Heart left ventricle (tissue), 16 donors: ENCODE data around the gene SPATA31D3. TPM values are rescaled to one million over a fixed set of nuclear protein-coding genes. Genes with fewer than 3 reads are reported as not detected.
"Not testable (repeated sequence)": the region's sequence is repeated elsewhere in the genome, so short reads cannot be mapped to it uniquely, and the experiment has no call there.

ENCODE experiments used
- ATAC-seq, 4 donors: fragments of 200-7000 bp; cut with Tn5 transposase; one replicate each; pipeline ENCODE4 v1.9.1; 2020 to 2022; ENCODE audit warnings: moderate library complexity in 4 of 4, mild to moderate bottlenecking in 3 of 4, moderate number of reproducible peaks in 1 of 4
- DNase-seq, 5 donors: peaks; one replicate each; pipeline ENCODE4 v3.0.0-alpha.2; 2020
- H3K27ac ChIP-seq, 12 donors: fragments of 200-600 bp; sonication (generic) in 4 of 12; one replicate each; pipeline versions ENCODE4 v1.5.0 to v1.8.0; 2016 to 2022; ENCODE audit warnings: mild to moderate bottlenecking in 2 of 12
- H3K27me3 ChIP-seq, 9 donors: fragments of 200-600 bp; sonication (generic) in 2 of 9; one replicate each; pipeline versions ENCODE4 v1.5.1 to v1.8.0; 2016 to 2022; ENCODE audit warnings: mild to moderate bottlenecking in 3 of 9
- H3K36me3 ChIP-seq, 9 donors: fragments of 200-600 bp; sonication (generic) in 2 of 9; one replicate each; pipeline versions ENCODE4 v1.5.0 to v1.8.0; 2018 to 2022; ENCODE audit warnings: mild to moderate bottlenecking in 2 of 9
- H3K4me1 ChIP-seq, 12 donors: fragments of 200-600 bp; sonication (generic) in 4 of 12; one replicate each; pipeline versions ENCODE4 v1.5.0 to v1.8.0; 2016 to 2022; ENCODE audit warnings: mild to moderate bottlenecking in 3 of 12
- H3K4me3 ChIP-seq, 12 donors: fragments of 200-600 bp; sonication (generic) in 4 of 12; one replicate each; pipeline versions ENCODE4 v1.5.0 to v1.8.0; 2017 to 2022; ENCODE audit warnings: mild to moderate bottlenecking in 9 of 12, moderate library complexity in 4 of 12
- H3K9me3 ChIP-seq, 12 donors: fragments of 200-600 bp; sonication (generic) in 4 of 12; one replicate each; pipeline versions ENCODE4 v1.5.0 to v1.8.0; 2016 to 2022; ENCODE audit warnings: mild to moderate bottlenecking in 1 of 12
- CTCF ChIP-seq, 12 donors: fragments of 200-600 bp; sonication (generic) in 4 of 12; IDR thresholded peaks; one replicate each; pipeline versions ENCODE4 v1.5.0 to v1.8.0; 2018 to 2022; ENCODE audit warnings: antibody characterized with exemption in 12 of 12, mild to moderate bottlenecking in 5 of 12
- POLR2A ChIP-seq, 2 donors: fragments of 450-650 bp; IDR thresholded peaks; one replicate each; pipeline ENCODE4 v1.6.1; 2017; ENCODE audit warnings: antibody characterized with exemption in 2 of 2, mild to moderate bottlenecking in 2 of 2, moderate library complexity in 2 of 2
- WGBS, 4 donors: extraction: QIAGEN DNeasy Blood & Tissue Kit in 2 of 4; methylation state at CpG; one replicate each; pipeline versions ENCODE4 v1.1.5 to v1.1.7; 2013 to 2018; 5-methylcytosine and 5-hydroxymethylcytosine counted together
- intact Hi-C, 10 donors: fragments of 100-400 bp; cut with DNase I; formaldehyde crosslinking; loops; one replicate each; pipeline versions ENCODE4 v1.11.1 to v1.14.2; 2022
- polyA plus RNA-seq, 2 donors: library from polyadenylated mRNA; stranded (reverse); fragments of 200-250 nt; gene quantifications; one replicate each; pipeline ENCODE4 v1.2.3, GENCODE V29; 2013
- total RNA-seq, 9 donors: library from RNA; depleted of rRNA in 2 of 9; stranded (reverse); fragments of >200 nt in 2 of 9; fragmentation: NEBNext Ultra II Directional in 3 of 9; extraction: Animal tissue kit (Norgen Biotek cat#: 25700) in 3 of 9; gene quantifications; one replicate each; pipeline versions ENCODE4 v1.1.0 to v1.2.4, GENCODE V29; 2016 to 2023
- donor health status: ischemic (EF 13 %, LVEDD 7.1; RV severe dilation, severe dysfunction).
- donor health status: healthy with polysubstance abuse.
- donor health status: DM: no; HTN: yes; CAD: no.
- donor health status: DM: no; HTN: no; CAD: no.
- donor health status: ischemic (EF 25% LVEDD 6.9; RV normal size, moderate dysfunction).
- donor health status: ischemic (EF 25% LVEDD 5.7; RV mildly dilated, moderate dysfunction).
- donor health status: healthy.
- donor health status: DM: yes; HTN: yes; CAD: no.
- donor health status: ischemic (EF 35%, LVEDD 5.7; RV mildly dilated, moderate dysfunction).
- donor health status: nonischemic (EF 11% LVEDD 7.7; RV severe dilation, severe dysfunction).
- donor health status: DM: yes; HTN: yes; CAD: no.
- donor health status: PGD.
- donor health status: ischemic (EF 29% LVEDD 5.4; RV normal size, mild dysfunction).
- donor health status: nonischemic (EF 23%, LVEDD 6.1; RV moderate dilation, normal function).

Gene SPATA31D3
- total and polyA plus RNA-seq, 11 donors, result not detected

DNA sequence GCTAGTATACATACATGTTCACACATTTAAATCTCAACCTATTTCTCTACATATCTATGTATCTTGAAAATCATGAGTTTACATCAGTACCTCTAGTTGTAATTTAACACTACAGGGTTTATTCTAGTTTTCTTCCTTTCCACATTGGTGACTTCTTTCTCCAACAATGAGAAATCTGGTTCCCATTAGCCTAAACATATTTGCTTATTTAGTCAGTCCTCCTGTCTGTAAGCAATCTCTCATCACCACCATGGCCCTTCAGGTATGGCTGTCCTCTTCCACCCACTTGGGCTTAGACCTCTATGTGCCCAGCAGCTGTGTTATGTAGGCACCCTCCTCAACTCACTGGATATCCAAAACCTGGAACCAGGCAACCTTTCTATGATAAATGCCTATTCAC is 37.3 kb downstream of the SPATA31D3 start:
- no peak for ATAC-seq
- no peak overlapping the region for H3K27ac ChIP-seq
- no peaks in the 10 kb centered on the region for H3K36me3 ChIP-seq
- no peaks in the 10 kb centered on the region for H3K4me1 ChIP-seq
- TF ChIP-seq CTCF (IDR thresholded peaks at IDR 0.05) (no peak), POLR2A (IDR thresholded peaks at IDR 0.05) (no peak)
- no peaks in the 10 kb centered on the region for H3K27me3 ChIP-seq
- DNase-seq, result no peak
- H3K4me3 ChIP-seq, result no peak overlapping the region
- peaks cover 0 to 4% (median 0%) of the 10 kb centered on the region in 12 donors for H3K9me3 ChIP-seq
- intact Hi-C loops, result no loop called here

GRCh38 chr9:81981883-81982282 is 38.6 kb downstream of the SPATA31D3 start:
- ATAC-seq, result no peak
- 92 to 97% (median 93%) methylated on average over 4 of the region's 4 CpGs for WGBS, 4 donors
- no peaks in the 10 kb centered on the region for H3K36me3 ChIP-seq

GRCh38 chr9:81984928-81985327 is 41.6 kb downstream of the SPATA31D3 start:
- Histone ChIP-seq H3K27ac (no peak overlapping the region), H3K4me1 (no peaks in the 10 kb centered on the region), H3K9me3 (no peaks in the 10 kb centered on the region), H3K4me3 (no peak overlapping the region), H3K36me3 (no peaks in the 10 kb centered on the region), H3K27me3 (no peaks in the 10 kb centered on the region)
- WGBS, 4 donors, result 80 to 86% (median 86%) methylated on average over 6 of the region's 6 CpGs
- intact Hi-C loops, result no loop called here
- DNase-seq (no peak), ATAC-seq (no peak)
- TF ChIP-seq CTCF (IDR thresholded peaks at IDR 0.05) (no peak), POLR2A (IDR thresholded peaks at IDR 0.05) (no peak)

More at GRCh38 chr9:81981883-81982282, 38.6 kb downstream of the SPATA31D3 start:
- DNase-seq, result no peak
- Histone ChIP-seq H3K9me3 (peaks cover 0 to 2% (median 0%) of the 10 kb centered on the region in 12 donors), H3K4me1 (no peaks in the 10 kb centered on the region), H3K27ac (no peak overlapping the region), H3K27me3 (no peaks in the 10 kb centered on the region), H3K4me3 (no peak overlapping the region)
- intact Hi-C loops, result no loop called here
- TF ChIP-seq CTCF (IDR thresholded peaks at IDR 0.05) (no peak), POLR2A (IDR thresholded peaks at IDR 0.05) (no peak)

- Histone ChIP-seq H3K4me3 (no peak overlapping the region), H3K27me3 (no peaks in the 10 kb centered on the region), H3K36me3 (no peaks in the 10 kb centered on the region), H3K9me3 (no peaks in the 10 kb centered on the region), H3K27ac (no peak overlapping the region), H3K4me1 (no peaks in the 10 kb centered on the region)
- DNase-seq (no peak), ATAC-seq (no peak)
- no peak for TF ChIP-seq POLR2A (IDR thresholded peaks at IDR 0.05)
- TF ChIP-seq CTCF (IDR thresholded peaks at IDR 0.05), result no peak
- 73 to 83% (median 75%) methylated on average over 1 of the region's 1 CpG for WGBS, 4 donors
- intact Hi-C loops, result no loop called here
Measured at GRCh38 chr9:81986051-81986450, 42.8 kb downstream of the SPATA31D3 start.

DNA sequence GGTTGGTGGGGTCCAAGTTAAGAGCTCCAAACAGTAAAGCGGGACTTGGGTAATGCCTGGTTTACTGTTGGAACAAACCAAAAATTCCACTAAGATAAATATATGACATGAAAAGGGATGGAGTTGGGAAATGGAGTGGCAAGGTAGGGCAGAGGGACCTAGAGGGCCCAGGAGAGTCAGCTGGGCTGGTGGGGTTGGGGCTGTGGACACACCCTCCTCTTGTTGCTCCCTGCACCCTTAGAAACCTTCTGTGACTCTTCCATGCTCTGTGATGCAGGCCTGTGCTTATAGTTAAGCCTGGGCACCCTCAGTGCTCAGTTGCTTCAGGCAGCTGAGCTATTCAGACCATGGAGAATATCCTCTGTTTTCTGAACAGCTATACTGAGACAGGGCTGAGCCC is 45.2 kb downstream of the SPATA31D3 start, which contains the start of gene SPATA31D1:
Gene SPATA31D1, plus strand, starts transcription at position 301 of the 400 bp plus-strand sequence. Its CDS starts 47 bp downstream, at position 348.
- 96 to 98% (median 97%) methylated on average over 1 of the region's 1 CpG for WGBS, 4 donors
- H3K27me3 ChIP-seq, DNase-seq, ATAC-seq, H3K27ac ChIP-seq, H3K4me1 ChIP-seq, H3K36me3 ChIP-seq, intact Hi-C loops, H3K4me3 ChIP-seq, H3K9me3 ChIP-seq: not testable (repeated sequence)
